GM21423 (cell line): ENCODE data around the gene DLG1.

ENCODE experiments used
- ATAC-seq: cut with Tn5 transposase; IDR thresholded peaks from one replicate; pipeline ENCODE4 v1.9.1; 2021; ENCODE audit warnings: mild to moderate bottlenecking, moderate library complexity; ENCODE audit not compliant: unreplicated experiment

DLG1 gene

DNA sequence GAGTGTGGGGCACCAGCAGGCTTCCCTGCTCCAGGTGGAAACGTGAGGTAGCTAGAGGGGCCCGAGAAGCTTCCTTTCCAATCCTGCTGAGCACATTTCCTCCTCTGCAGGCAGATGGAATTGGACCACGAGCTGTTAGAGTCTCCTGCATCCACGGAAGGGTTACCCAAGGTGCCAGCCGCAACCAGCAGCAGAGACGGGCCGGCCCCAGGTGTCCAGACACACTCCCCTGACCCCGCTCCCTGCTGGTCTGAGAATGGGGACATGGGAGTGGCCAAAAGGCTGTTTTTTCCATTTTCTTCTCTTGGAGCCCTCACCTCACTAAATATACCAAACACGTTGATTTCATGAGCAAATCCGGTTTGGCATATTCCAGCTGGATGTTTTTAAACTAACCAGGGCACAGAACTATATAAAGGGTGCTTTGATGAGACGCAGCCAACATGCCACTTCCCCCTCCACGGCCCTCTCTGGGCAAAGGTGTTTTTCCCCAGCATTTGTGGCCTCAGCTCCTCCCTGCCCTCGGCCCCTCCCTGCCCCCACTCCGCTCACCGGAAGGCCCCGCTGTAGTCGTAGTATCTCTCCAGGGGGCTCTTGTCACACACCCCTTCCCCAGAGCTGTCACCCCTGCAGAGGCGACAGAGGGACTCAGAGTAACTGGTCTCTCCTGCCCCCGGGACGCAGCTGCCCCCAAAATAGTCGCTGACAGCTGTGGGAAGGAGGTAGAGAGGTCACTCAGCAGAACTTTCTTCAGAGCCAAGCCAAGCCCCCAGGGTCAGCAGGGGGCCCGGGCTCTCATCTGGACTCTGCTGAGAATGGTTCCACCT, 275.8 kb downstream of the DLG1 start:
- peak; percentile 31 for ATAC-seq

DNA sequence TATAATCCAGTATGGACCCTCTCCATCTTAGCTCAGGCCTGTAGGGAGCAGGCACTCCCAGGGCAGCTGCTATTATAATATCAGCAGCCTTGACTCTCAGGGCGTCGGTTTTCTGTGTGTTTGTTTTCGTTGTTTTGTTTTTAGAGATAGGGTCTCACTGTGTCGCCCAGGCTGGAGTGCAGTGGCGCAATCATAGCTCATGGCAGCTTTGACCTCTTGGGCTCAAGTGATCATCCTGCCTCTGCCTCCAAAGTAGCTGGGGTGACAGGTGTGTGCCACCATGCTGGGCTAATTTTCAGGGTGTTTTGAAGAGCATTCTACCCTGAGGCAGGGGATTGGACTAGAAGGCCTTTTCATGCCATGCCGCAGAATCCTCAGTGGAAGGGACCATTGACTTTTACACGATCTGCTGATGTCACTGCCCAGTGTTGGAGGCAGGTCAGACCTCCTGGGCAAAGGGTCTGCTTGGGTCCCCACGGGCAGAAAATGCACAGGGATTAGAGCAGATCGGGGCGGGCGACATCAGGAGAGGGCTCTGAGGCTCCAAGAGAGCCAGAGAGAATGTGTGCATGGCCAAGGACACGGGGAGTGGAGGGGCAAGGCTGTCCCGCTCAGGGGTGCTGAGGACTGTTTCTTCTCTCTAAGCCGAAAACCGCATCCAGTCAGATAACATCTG, 276.5 kb downstream of the DLG1 start:
- ATAC-seq, result no peak

DNA sequence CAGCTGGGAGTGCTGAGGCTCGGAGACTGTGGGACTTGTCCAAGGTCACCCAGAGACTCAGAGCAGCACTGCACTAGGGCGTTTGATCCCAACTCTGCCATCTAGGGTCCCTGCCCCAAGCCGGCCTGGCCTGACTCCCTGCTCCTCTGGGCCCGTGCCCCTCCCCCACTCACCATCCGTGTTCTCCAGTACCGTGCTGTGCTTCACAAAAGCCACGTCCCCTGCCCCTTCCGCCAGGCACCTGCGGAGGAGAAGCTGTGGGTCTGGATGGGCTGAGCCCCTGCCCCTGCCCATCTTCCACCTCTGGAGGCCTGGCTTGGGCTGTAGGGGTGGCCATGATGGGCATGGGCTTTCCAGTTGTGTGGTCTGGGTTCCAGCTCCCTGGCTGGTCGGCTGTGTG, 277.2 kb downstream of the DLG1 start:
- no peak for ATAC-seq

- ATAC-seq, result no peak
Observed at GRCh38 chr3:197019535-197019934, 278.9 kb downstream of the DLG1 start.

GRCh38 chr3:197019021-197019420, 279.4 kb downstream of the DLG1 start:
- no peak for ATAC-seq

DNA sequence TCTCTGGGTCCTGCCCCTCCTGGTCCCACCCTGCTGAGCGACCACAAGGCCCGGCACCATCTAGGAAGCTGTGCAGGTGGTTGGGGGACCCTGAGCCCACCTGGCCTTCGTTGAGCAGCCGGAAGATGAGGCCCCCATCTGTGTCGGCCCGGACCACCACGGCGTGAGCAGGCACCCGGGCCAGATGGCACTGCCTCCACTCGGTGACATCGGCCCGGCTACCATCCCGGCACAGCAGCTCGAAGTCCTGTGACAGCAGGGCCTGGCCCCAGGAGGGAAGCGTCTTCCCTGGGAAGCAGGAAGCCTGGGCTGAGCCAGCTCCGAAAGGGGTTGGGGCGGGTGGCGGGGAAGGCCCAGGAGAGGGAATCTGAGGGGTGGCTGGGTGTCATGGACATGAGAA, 281.4 kb downstream of the DLG1 start:
- ATAC-seq, result no peak

DNA sequence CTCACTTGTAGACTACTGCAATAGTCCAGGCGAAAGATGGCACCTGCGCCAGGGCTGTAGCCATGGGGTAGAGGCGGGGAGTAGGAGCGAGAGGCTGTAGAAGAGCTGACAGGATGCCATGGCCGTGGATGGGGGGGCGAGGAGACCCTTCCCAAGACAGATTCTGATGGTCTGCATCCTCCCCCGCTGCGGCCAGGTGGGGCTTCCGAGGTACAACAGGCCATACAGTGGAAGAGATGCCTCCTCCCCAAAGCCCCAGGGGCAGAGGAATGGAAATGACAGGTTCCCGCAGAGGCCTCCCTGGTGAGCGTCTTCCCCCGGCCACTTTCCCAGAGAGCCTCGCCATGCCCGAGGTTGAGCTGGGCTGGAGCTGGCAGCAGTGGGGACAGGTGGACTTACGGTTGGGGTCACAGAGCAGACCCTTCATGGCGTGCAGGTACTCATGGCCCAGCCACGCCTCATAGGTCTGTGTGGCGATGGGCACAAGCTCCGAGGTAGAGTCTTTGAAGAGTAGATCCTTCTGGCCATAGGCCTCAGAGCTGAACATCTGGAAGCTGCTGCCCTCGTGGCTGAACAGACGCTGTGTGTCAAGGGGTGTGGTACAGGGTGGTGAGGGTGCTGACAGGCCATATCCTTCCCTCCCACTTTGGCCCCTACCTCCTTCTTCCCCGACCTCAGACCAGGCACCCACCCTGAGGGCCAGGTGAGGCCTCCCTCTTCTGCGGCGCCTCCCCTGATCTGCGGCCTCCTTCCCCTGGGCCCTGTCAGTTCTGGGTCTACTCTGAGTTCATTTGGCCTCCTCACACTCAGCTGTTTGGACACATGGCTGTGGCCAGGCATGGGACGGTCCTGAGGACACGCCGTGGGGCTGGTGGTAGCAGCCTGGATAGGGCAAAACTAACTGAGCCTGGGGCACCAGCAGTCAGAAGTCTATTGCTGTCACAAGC, 282.3 kb downstream of the DLG1 start:
- no peak for ATAC-seq

- no peak for ATAC-seq
Observed at GRCh38 chr3:197014942-197015575, 283.4 kb downstream of the DLG1 start.

- no peak for ATAC-seq
Observed at GRCh38 chr3:197014024-197014423, 284.4 kb downstream of the DLG1 start.

DNA sequence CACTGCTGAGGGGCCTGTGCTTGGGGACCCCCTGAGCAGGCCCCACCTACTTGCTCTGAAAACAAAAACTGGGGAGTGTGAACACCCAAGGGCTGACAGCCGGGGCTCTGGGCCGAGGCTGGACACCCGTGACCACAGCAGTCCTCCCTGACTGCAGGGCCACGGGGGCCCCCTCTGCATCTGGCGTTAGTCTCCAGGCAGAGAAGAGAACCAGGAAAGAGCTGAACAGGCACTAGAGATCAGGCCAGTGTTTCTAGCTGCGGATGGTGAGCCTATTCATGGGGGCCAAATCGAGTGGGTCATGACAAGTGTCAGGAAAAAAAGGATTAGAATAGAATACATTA, 285.9 kb downstream of the DLG1 start:
- no peak for ATAC-seq

GRCh38 chr3:197011780-197012539, 286.5 kb downstream of the DLG1 start:
- no peak for ATAC-seq

DNA sequence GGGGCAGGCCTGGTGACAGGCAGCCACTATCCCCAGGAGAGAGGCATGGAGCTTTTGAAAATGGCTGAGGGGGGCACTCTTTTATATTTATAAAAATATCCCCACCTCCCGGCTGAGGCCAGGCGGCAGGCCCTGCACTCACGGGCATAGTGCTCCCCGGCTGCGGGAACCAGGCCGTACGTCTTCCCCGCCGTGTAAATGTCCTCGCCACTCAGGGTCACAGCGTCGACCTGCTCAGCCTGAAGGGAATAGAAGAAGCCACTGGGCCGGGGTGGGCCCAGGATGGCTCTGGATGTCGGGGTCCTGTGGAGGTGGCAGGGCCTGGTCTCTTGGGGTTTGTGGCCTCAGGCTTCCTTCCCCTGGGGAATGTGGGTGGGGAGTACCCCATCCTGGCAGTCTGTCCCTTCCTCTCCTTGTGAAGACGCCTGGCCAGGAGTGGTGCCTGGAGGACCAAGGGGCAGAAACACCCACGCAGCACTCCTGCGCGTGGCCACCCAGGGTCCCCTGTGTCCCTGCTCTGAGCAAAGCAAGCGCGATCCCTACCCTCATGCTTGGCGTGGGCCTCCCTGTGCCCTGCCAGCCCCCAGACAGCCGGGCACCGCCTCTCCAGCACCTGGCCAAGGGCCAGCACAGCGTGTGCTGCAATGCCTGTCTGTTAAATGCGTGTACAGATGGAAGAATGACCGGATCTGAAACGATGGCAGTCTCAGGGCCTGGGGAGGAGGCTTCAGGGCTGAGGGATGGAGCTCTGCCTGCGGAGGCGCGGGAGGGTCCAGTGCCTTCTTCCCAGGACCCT, 287.7 kb downstream of the DLG1 start:
- no peak for ATAC-seq

GRCh38 chr3:197009532-197010019, 288.8 kb downstream of the DLG1 start:
- ATAC-seq, result no peak

GRCh38 chr3:197008436-197009209, 289.8 kb downstream of the DLG1 start:
- no peak for ATAC-seq

DNA sequence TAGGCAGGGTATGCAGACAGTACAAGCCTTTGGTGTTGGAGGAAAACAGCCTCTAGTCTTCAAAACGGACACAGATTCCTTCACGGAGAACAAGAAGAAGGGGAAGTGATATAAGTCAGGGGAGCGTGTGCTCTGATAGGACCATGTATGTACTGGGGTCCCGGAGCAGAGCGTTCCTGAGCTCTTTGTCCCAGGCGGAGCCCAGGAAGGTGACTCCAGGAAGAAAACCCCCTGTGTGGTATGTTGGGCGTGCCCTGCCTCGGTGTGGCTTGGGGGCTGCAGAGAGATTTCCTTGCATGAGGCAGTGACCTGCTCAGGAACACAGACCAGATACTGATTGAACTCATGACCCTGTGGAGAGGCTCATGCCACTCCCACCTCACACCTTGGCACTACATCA, 290.5 kb downstream of the DLG1 start:
- ATAC-seq, result no peak

DNA sequence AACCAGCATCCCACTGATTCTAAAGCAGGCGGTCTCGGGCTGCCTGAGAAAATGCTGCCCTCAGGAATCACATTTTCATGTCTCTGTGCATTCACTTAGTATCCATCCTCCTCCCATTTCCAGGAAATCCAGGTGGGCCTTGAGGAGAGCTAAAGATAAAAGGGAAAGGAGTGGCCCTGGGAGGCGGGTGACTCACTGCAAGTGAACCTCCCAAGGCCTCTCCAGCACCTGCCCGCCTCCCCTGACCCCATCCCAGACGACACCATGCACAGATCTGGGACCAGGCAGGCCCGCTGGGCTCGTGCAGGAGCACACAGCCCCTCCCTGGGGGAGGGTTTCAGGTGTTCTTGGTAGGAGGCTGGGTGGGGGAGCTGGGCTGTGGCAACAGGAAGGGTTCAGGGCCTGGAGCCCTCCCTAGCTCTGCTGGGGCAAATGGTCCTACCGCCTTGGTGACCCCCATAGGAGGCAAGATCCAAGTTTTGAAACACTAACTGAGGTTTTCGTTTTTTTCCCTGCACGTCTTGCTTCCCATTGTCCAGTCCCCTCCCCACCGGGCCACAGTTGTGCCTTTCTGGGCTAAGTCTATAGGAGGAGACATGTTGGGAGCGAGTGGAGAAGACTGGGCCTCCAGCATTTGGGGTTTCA, 291.0 kb downstream of the DLG1 start:
- no peak for ATAC-seq

DNA sequence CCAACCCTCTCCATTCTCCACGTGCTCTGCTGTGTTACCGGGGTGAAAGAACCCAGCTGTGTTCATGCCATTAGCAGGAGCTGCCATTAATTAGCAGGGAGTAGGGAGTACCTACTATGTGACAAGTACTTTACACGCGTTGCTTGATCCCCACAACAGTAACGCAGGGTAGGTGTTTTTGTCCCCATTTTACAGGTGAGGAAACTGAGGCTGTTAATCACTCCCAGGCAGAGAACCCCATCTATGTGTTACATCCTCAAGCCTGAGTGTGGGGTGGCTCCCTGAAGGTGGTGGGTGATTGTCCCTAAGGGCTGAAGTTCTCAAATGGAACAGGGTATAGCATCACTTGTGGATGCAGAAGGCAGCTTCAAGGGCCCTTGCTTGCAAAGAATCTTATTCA, 291.6 kb downstream of the DLG1 start:
- no peak for ATAC-seq

GRCh38 chr3:197006446-197006845, 292.0 kb downstream of the DLG1 start:
- no peak for ATAC-seq
